Naive thymus-derived CD8-positive, alpha-beta T cell (primary cell): ENCODE data around the gene CFAP46. TPM values are rescaled to one million over a fixed set of nuclear protein-coding genes. Genes with fewer than 3 reads are reported as not detected.
"Not testable (repeated sequence)": the region's sequence is repeated elsewhere in the genome, so short reads cannot be mapped to it uniquely, and the experiment has no call there.

Experiments
- ATAC-seq, 2 donors: fragments of 150-1000 bp; cut with Tn5 transposase in 1 of 2; sonication (Bioruptor Pico), chemical (Tn5 transposase) in 1 of 2; 1 replicate in 1 of 2; 2 replicates in 1 of 2; pipeline ENCODE4 v1.10.0; 2021; ENCODE audit warnings: mild to moderate bottlenecking in 2 of 2, moderate library complexity in 2 of 2
- POLR2A ChIA-PET: fragments of 350-600 bp; sonication (Branson Sonifier 250); formaldehyde crosslinking; loops from one replicate; lab custom pipeline; 2021; ENCODE audit warnings: antibody characterized with exemption; lab: Charles Lee
- DNase-seq, 10 donors: peaks; one replicate each; pipeline versions ENCODE4 v3.0.0 to v3.0.0-alpha.2; 2020 to 2022
- H3K27ac Mint-ChIP-seq, 10 donors: one replicate each; pipeline ENCODE4 v1.8.0; 2020 to 2022; ENCODE audit warnings: mild to moderate bottlenecking in 10 of 10, mixed read lengths in 10 of 10, moderate library complexity in 4 of 10, inconsistent platforms in 1 of 10
- H3K27me3 Mint-ChIP-seq, 5 donors: one replicate each; pipeline ENCODE4 v1.8.0; 2021 to 2022; ENCODE audit warnings: mixed read lengths in 5 of 5
- H3K36me3 Mint-ChIP-seq, 3 donors: one replicate each; pipeline ENCODE4 v1.8.0; 2020 to 2022; ENCODE audit warnings: mixed read lengths in 3 of 3, mild to moderate bottlenecking in 2 of 3, inconsistent platforms in 1 of 3
- H3K4me1 Mint-ChIP-seq, 4 donors: one replicate each; pipeline ENCODE4 v1.8.0; 2021 to 2022; ENCODE audit warnings: mixed read lengths in 4 of 4
- H3K4me3 Mint-ChIP-seq, 10 donors: one replicate each; pipeline ENCODE4 v1.8.0; 2020 to 2022; ENCODE audit warnings: mild to moderate bottlenecking in 10 of 10, mixed read lengths in 10 of 10, moderate library complexity in 6 of 10, inconsistent platforms in 1 of 10
- H3K9me3 Mint-ChIP-seq, 9 donors: one replicate each; pipeline ENCODE4 v1.8.0; 2020 to 2022; ENCODE audit warnings: mixed read lengths in 9 of 9, mild to moderate bottlenecking in 3 of 9, inconsistent platforms in 1 of 9, moderate library complexity in 1 of 9
- polyA plus RNA-seq, 3 donors: library from polyadenylated mRNA; unstranded; fragments of 300-500 nt; fragmentation: Illumina TruSeq; gene quantifications; one replicate each; pipeline ENCODE4 v1.2.3, GENCODE V29; 2021
- total RNA-seq, 8 experiments: library from RNA in 2 of 8; stranded (reverse) in 2 of 8; gene quantifications; one replicate each; pipeline ENCODE4 v1.2.3 and lab custom pipeline; 2021 to 2026

CFAP46 gene
- total and polyA plus RNA-seq, 5 experiments from 2014 or later: not detected

DNA sequence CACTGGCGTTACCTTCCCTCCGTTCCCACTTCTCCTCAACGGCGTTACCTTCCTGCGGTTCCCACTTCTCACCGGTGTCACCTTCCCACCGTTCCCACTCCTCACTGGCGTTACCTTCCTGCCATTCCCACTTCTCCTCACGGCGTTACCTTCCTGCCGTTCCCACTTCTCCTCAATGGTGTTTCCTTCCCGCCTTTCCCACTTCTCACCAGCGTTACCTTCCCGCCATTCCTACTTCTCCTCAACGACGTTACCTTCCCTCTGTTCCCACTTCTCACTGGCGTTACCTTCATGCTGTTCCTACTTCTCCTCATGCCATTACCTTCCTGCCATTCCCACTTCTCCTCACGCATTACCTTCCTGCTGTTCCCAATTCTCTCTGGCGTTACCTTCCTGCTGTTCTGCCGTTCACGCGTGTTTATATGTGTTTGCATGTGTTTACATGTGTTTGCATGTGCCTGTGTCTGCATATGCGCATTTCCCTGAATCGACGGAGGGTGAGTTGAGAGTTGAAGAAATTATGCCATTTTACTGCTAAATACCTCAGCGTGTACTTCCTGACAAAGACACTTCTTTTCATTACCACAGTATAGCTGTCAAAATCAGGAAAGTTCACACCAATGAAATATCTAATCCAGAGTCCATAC lies 23.2 kb upstream of the CFAP46 start:
- Mint-ChIP-seq H3K27me3 (peaks cover 17 to 27% (median 21%) of the 10 kb centered on the region in 5 donors), H3K4me3 (peak overlapping the region in 6 of 10 donors; percentile 1 to 70 (median 15)), H3K36me3 (no peaks in the 10 kb centered on the region), H3K27ac (peak overlapping the region in 2 of 10 donors; percentile 38 to 80), H3K9me3 (peaks cover 0 to 5% (median 0%) of the 10 kb centered on the region in 9 donors), H3K4me1 (peaks cover 16 to 22% (median 21%) of the 10 kb centered on the region in 4 donors)
- DNase-seq (no peak), ATAC-seq (no peak)
- POLR2A ChIA-PET: no interaction called here

- Mint-ChIP-seq H3K4me1 (peaks cover 16 to 22% (median 21%) of the 10 kb centered on the region in 4 donors), H3K4me3 (peak overlapping the region in 4 of 10 donors; percentile 24 to 39 (median 32)), H3K27me3 (peaks cover 17 to 23% (median 19%) of the 10 kb centered on the region in 5 donors)
- DNase-seq: peak in 1 of 10 donors; percentile 13
- H3K36me3 Mint-ChIP-seq, ATAC-seq, H3K9me3 Mint-ChIP-seq, H3K27ac Mint-ChIP-seq, POLR2A ChIA-PET: not testable (repeated sequence)
These were observed 22.5 kb upstream of the CFAP46 start for GRCh38 chr10:132964707-132965410.

- peaks cover 16 to 22% (median 21%) of the 10 kb centered on the region in 4 donors for H3K4me1 Mint-ChIP-seq
- no peak overlapping the region for H3K27ac Mint-ChIP-seq
- ATAC-seq (no peak), DNase-seq (no peak)
- H3K36me3 Mint-ChIP-seq: no peaks in the 10 kb centered on the region
- H3K27me3 Mint-ChIP-seq: peaks cover 17 to 23% (median 19%) of the 10 kb centered on the region in 5 donors
- peak overlapping the region in 1 of 10 donors; percentile 16 for H3K4me3 Mint-ChIP-seq
- POLR2A ChIA-PET: no interaction called here
- no peaks in the 10 kb centered on the region for H3K9me3 Mint-ChIP-seq
These were observed 21.9 kb upstream of the CFAP46 start for GRCh38 chr10:132964231-132964630.

- H3K27me3 Mint-ChIP-seq: peaks cover 15 to 23% (median 17%) of the 10 kb centered on the region in 5 donors
- POLR2A ChIA-PET: no interaction called here
- no peaks in the 10 kb centered on the region for H3K9me3 Mint-ChIP-seq
- peaks cover 16 to 22% (median 21%) of the 10 kb centered on the region in 4 donors for H3K4me1 Mint-ChIP-seq
- ATAC-seq: no peak
- no peaks in the 10 kb centered on the region for H3K36me3 Mint-ChIP-seq
- peak overlapping the region in 3 of 10 donors; percentile 38 to 81 (median 68) for H3K27ac Mint-ChIP-seq
- peak overlapping the region in 9 of 10 donors; percentile 45 to 99 (median 63) for H3K4me3 Mint-ChIP-seq
- no peak for DNase-seq
These were observed 21.1 kb upstream of the CFAP46 start for GRCh38 chr10:132963430-132963960.

DNA sequence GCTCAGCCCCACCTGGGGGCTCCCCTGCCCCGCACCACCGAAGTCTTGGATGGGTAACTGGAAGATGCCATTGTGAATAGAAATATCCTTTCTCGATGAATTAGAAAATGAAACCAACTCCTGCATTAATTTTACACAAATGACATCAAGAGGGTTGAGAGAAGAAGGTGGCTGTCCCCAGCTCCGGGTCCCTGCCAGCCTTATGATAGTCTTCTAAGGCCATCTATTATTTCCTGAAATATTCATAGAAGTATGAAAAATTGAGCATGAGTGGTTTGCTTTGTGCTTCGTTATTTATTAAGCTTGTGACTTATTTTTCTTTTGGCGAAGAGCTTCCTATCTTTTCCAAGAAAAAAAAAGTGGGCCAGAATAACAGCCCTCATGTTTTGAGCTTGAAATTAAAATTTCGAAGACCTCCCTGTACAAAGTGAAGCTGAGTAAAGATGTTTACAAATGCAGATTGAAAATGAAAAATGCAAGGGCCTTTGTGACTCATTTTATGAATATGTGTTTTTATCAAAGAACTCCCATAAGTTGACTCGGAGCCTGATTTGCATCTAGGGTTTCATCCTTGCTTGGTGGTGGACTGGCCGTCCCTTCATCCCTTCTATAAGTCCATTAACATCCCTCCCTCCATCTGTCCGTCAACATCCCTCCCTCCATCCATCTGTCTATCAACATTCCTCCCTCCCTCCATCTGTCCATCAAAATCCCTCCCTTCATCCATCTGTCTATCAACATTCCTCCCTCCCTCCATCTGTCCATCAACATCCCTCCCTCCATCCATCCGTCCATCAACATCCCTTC lies 20.5 kb upstream of the CFAP46 start:
- POLR2A ChIA-PET: no interaction called here
- H3K9me3 Mint-ChIP-seq: no peaks in the 10 kb centered on the region
- H3K27me3 Mint-ChIP-seq: peaks cover 11 to 17% (median 13%) of the 10 kb centered on the region in 5 donors
- DNase-seq (no peak), ATAC-seq (peak; percentile 43 to 53)
- peak overlapping the region; percentile 38 to 93 (median 82) for H3K27ac Mint-ChIP-seq
- peak overlapping the region; percentile 94 to 99 (median 97) for H3K4me3 Mint-ChIP-seq
- H3K36me3 Mint-ChIP-seq: no peaks in the 10 kb centered on the region
- H3K4me1 Mint-ChIP-seq: peaks cover 16 to 22% (median 21%) of the 10 kb centered on the region in 4 donors

- Mint-ChIP-seq H3K4me1 (peaks cover 16 to 22% (median 21%) of the 10 kb centered on the region in 4 donors), H3K27me3 (peaks cover 11 to 17% (median 11%) of the 10 kb centered on the region in 5 donors), H3K4me3 (peak overlapping the region; percentile 94 to 99 (median 97)), H3K9me3 (no peaks in the 10 kb centered on the region), H3K36me3 (no peaks in the 10 kb centered on the region), H3K27ac (peak overlapping the region; percentile 38 to 93 (median 82))
- POLR2A ChIA-PET: no interaction called here
- DNase-seq (peak; percentile 18 to 83 (median 56)), ATAC-seq (peak; percentile 74 to 83)
These were observed 19.6 kb upstream of the CFAP46 start for GRCh38 chr10:132961787-132962622.

GRCh38 chr10:132961420-132961786 lies 19.0 kb upstream of the CFAP46 start:
- H3K27ac Mint-ChIP-seq: no peak overlapping the region
- DNase-seq (no peak), ATAC-seq (no peak)
- peaks cover 16 to 22% (median 21%) of the 10 kb centered on the region in 4 donors for H3K4me1 Mint-ChIP-seq
- peak overlapping the region in 7 of 10 donors; percentile 39 to 56 (median 45) for H3K4me3 Mint-ChIP-seq
- H3K27me3 Mint-ChIP-seq: peaks cover 11 to 16% (median 12%) of the 10 kb centered on the region in 5 donors
- POLR2A ChIA-PET: no interaction called here
- no peaks in the 10 kb centered on the region for H3K9me3 Mint-ChIP-seq
- no peaks in the 10 kb centered on the region for H3K36me3 Mint-ChIP-seq

DNA sequence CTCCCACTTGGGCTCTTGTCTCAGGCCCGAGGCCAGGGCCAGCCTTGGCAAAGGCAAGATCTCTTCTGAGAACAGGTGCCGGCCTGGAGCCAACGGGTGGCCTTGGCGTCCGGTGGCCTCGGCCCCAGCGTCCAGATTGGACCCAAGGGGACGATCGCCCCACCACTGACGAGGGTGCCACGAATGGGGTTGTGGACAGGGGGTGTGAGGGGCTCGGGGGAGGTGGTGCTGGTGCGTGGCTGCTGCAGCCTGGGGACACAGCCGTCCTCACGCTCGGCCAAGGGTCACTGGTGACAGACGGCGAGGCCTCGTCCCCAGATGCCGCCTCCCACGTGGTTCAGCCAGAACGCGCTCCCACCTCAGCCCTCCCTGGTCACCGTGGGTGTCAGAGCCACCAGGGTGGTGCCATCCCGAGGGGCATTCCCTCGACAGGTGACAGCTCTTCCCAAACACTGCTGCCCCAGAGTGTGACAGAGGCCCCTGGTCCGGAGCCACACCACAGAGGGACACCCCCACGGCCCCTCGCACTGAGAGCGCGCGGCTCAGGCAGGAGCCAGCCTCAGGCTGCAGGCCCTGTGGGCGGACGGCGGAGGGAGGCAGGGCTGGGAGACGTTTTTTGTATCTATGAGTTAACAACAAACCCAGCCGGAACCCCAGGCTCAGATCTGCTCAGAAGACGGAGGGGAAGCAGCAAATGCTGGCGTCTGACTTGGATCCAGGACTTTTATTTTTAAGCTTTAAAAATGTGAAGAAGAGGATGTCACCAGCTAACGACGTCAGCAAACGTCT lies 18.5 kb upstream of the CFAP46 start:
- DNase-seq (no peak), ATAC-seq (no peak)
- H3K27me3 Mint-ChIP-seq: peaks cover 5 to 12% (median 10%) of the 10 kb centered on the region in 5 donors
- H3K4me1 Mint-ChIP-seq: peaks cover 16 to 22% (median 20%) of the 10 kb centered on the region in 4 donors
- H3K4me3 Mint-ChIP-seq: peak overlapping the region in 7 of 10 donors; percentile 39 to 56 (median 45)
- no peaks in the 10 kb centered on the region for H3K9me3 Mint-ChIP-seq
- H3K36me3 Mint-ChIP-seq: no peaks in the 10 kb centered on the region
- POLR2A ChIA-PET: no interaction called here
- no peak overlapping the region for H3K27ac Mint-ChIP-seq

GRCh38 chr10:132960071-132960472 lies 17.7 kb upstream of the CFAP46 start:
- POLR2A ChIA-PET: no interaction called here
- no peak overlapping the region for H3K4me3 Mint-ChIP-seq
- no peak overlapping the region for H3K27ac Mint-ChIP-seq
- DNase-seq (no peak), ATAC-seq (no peak)
- no peaks in the 10 kb centered on the region for H3K9me3 Mint-ChIP-seq
- peaks cover under 1 to 7% (median 5%) of the 10 kb centered on the region in 5 donors for H3K27me3 Mint-ChIP-seq
- H3K4me1 Mint-ChIP-seq: peaks cover 11 to 20% (median 18%) of the 10 kb centered on the region in 4 donors
- H3K36me3 Mint-ChIP-seq: no peaks in the 10 kb centered on the region

DNA sequence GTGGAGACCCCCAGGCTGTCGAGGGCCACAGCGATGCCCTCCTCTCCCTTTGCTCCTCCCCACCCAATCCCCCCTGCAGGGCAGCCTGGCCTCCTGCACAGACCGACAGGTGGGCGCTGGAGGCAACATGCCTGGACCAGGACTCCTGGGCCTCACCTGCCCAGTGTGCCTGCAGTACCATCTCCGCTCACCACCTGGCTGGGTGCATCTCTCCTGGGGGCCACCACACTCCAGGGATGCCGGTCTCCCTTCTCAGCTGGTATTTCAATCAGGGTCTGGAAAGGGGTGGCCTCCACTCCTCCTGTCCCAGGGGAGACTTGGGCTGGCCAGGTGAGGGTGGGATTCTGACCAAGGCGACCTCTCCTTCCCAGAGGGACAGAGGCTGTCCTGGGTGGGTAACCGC lies 17.2 kb upstream of the CFAP46 start:
- Mint-ChIP-seq H3K27ac (no peak overlapping the region), H3K36me3 (no peaks in the 10 kb centered on the region), H3K9me3 (no peaks in the 10 kb centered on the region), H3K4me3 (no peak overlapping the region), H3K4me1 (peaks cover 9 to 20% (median 16%) of the 10 kb centered on the region in 4 donors), H3K27me3 (peaks cover 0 to 7% (median 5%) of the 10 kb centered on the region in 5 donors)
- POLR2A ChIA-PET: no interaction called here
- no peak for DNase-seq
- ATAC-seq: no peak
